Common myeloid progenitor, CD34-positive (primary cell): Measurements from ENCODE around the gene SLC23A2.
A peak's percentile ranks its signal among the peaks of the same experiment; 100 is the strongest.

Experiments used
- CTCF ChIA-PET: fragments of 350-600 bp; sonication (Branson Sonifier 250); formaldehyde crosslinking; loops from one replicate; lab custom pipeline; 2021; ENCODE audit warnings: antibody characterized with exemption; lab: Charles Lee
- POLR2A ChIA-PET: fragments of 350-600 bp; sonication (Branson Sonifier 250); formaldehyde crosslinking; loops from one replicate; lab custom pipeline; 2021; ENCODE audit warnings: antibody characterized with exemption; lab: Charles Lee
- DNase-seq, 3 donors: peaks; one replicate each; pipeline versions ENCODE4 v3.0.0 to v3.0.0-alpha.2; 2013
- H3K27ac ChIP-seq, 2 experiments: 1 replicate in 1 of 2; 2 replicates in 1 of 2; pipeline ENCODE4 v1.7.0; 2013; ENCODE audit warnings: inconsistent platforms in 2 of 2, low read length in 2 of 2, mild to moderate bottlenecking in 2 of 2, low read depth in 1 of 2, moderate library complexity in 1 of 2; ENCODE audit not compliant: severe bottlenecking in 2 of 2, insufficient read depth in 1 of 2, poor library complexity in 1 of 2
- H3K27me3 ChIP-seq, 5 experiments: replicated peaks in 2 of 5; 1 replicate in 3 of 5; 2 replicates in 2 of 5; pipeline versions ENCODE4 v1.6.1 to v1.7.0; 2013; ENCODE audit warnings: low read length in 4 of 5, mild to moderate bottlenecking in 2 of 5, moderate library complexity in 2 of 5, inconsistent platforms in 1 of 5; ENCODE audit not compliant: insufficient read depth in 5 of 5, control insufficient read depth in 4 of 5
- H3K36me3 ChIP-seq, 4 experiments: 1 replicate in 2 of 4; 2 replicates in 2 of 4; pipeline versions ENCODE4 v1.6.1 to v1.7.0; 2013; ENCODE audit warnings: low read length in 3 of 4, control low read depth in 1 of 4, mild to moderate bottlenecking in 1 of 4; ENCODE audit not compliant: control insufficient read depth in 4 of 4, insufficient read depth in 4 of 4
- H3K4me1 ChIP-seq, 4 experiments: 1 replicate in 3 of 4; 2 replicates in 1 of 4; pipeline versions ENCODE4 v1.6.1 to v1.7.1; 2013; ENCODE audit warnings: low read length in 3 of 4, mild to moderate bottlenecking in 3 of 4, control low read depth in 1 of 4, inconsistent platforms in 1 of 4, moderate library complexity in 1 of 4; ENCODE audit not compliant: control insufficient read depth in 4 of 4, insufficient read depth in 4 of 4; ENCODE audit errors: control extremely low read depth in 1 of 4
- H3K4me3 ChIP-seq, 7 experiments: 1 replicate in 4 of 7; 2 replicates in 3 of 7; pipeline versions ENCODE4 v1.5.1 to v1.7.0; 2013; ENCODE audit warnings: mild to moderate bottlenecking in 7 of 7, low read length in 6 of 7, moderate library complexity in 6 of 7, inconsistent platforms in 2 of 7, low read depth in 2 of 7, control low read depth in 1 of 7; ENCODE audit not compliant: insufficient read depth in 4 of 7, control insufficient read depth in 1 of 7; ENCODE audit errors: extremely low read depth in 1 of 7
- H3K9me3 ChIP-seq, 5 experiments: 1 replicate in 4 of 5; 2 replicates in 1 of 5; pipeline versions ENCODE4 v1.6.1 to v1.7.1; 2013; ENCODE audit warnings: low read length in 4 of 5, mild to moderate bottlenecking in 2 of 5, inconsistent platforms in 1 of 5, low read depth in 1 of 5, moderate library complexity in 1 of 5; ENCODE audit not compliant: control insufficient read depth in 4 of 5, insufficient read depth in 2 of 5; ENCODE audit errors: control extremely low read depth in 1 of 5
- WGBS: methylation state at CpG from one replicate; pipeline ENCODE4 v1.1.5; 2013; ENCODE audit not compliant: insufficient coverage; 5-methylcytosine and 5-hydroxymethylcytosine counted together

The SLC23A2 gene

DNA sequence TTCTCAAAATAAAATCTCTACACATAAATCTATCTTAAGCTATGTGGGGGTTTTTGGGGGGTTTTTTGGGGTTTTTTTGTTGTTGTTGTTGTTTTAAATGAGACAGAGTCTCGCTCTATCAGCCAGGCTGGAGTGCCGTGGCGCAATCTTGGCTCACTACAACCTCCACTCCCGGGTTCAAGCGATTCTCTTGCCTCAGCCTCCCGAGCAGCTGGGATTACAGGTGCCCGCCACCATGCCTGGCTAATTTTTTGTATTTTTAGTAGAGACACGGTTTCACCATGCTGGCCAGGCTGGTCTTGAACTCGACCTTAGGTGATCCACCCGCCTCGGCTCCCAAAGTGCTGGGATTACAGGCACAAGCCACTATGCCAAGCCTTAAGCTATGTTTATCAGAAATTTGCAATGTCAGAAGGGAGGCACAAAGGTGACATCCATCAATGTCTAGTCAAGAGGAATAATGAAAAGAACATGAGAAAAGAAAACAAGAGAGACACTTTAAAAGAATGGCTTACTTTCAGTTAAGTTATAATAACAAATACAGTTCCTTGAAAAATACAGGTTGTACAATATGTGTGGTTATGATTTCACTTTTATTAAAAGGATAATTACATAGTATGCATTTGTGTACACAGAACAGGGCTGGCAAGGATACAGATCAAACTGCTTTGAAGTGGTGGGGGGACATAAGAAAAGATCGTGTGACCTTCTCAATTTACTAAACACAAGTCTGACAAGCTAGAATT lies 28.6 kb downstream of the SLC23A2 start:
- Histone ChIP-seq H3K27ac (peak overlapping the region; percentile 68 to 86), H3K9me3 (no peaks in the 10 kb centered on the region), H3K36me3 (peaks cover 3 to 28% (median 14%) of the 10 kb centered on the region in 4 experiments), H3K4me1 (peaks cover 0 to 17% (median 15%) of the 10 kb centered on the region in 4 experiments), H3K27me3 (no peaks in the 10 kb centered on the region), H3K4me3 (peak overlapping the region in 4 of 7 experiments; percentile 46 to 67 (median 57))
- WGBS: 86% methylated on average over 5 of the region's 12 CpGs
- no peak for DNase-seq
- POLR2A ChIA-PET: no interaction called here
- CTCF ChIA-PET: interaction anchor here (0.9 to 1.6 kb wide), 3 partner anchors 19 to 121 kb away, joined by 3 to 4 read pairs (median 3); no protein-coding TSS in a partner anchor

DNA sequence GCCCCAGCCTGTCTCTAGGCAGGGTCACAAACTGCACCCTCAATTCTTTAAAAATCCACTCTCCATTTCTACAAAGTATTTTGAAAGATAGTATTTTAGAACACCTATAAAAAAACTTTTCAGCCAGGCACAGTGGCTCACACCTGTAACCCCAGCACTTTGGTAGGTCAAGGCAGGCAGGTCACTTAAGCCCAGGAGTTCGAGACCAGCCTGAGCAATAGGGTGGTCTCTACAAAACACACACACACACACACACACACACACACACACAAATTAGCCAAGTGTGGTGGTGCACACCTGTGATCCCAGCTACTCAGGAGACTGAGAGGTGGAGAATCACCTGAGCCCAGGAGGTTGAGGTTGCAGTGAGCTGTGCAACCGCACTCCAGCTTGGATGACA lies 30.2 kb downstream of the SLC23A2 start:
- POLR2A ChIA-PET: no interaction called here
- CTCF ChIA-PET: interaction anchor here (0.6 to 2.1 kb wide), 2 partner anchors 15 to 899 kb away, joined by 3 to 8 read pairs; no protein-coding TSS in a partner anchor

DNA sequence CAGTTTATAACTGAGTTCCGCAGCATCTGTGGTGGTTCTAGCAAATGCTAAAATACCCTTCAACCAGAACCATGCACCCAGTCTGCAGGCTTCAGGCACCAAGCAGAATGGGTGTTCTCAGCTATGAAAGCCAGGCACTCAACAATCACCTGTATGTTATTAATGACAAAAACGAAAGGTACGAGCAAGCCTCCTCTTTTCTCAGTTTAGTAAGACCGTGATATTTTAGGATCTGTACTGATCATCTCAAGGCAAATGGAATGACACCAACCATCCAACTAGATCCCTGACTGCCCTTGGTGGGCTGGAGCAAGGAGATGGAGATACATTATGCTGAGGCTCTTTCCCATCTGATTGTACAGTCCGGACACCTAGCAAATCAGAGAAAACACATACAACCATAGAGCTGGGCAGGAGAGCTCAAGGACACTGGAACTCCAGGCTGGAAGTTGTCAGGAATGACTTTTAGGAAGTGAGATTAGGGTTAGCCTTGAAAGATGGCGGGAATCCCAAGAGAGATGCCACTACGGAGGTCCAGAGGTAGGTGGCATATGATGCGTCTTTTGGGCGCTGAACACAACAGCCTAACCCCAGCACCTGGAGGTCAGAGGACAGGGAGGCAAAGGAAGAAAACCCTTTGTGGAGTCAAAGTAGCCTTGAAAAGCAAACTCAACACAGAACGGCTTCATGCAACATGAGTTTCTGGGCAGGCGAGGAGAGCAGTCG lies 33.4 kb downstream of the SLC23A2 start:
- H3K4me1 ChIP-seq: peaks cover 0 to 5% (median 2%) of the 10 kb centered on the region in 4 experiments
- H3K27ac ChIP-seq: no peak overlapping the region
- no peaks in the 10 kb centered on the region for H3K9me3 ChIP-seq
- no peak for DNase-seq
- peaks cover 3 to 33% (median 15%) of the 10 kb centered on the region in 4 experiments for H3K36me3 ChIP-seq
- CTCF ChIA-PET: interaction anchor here (1.3 kb wide), 1 partner anchor 133 kb away, joined by 4 read pairs; no protein-coding TSS in a partner anchor
- H3K27me3 ChIP-seq: no peaks in the 10 kb centered on the region
- WGBS: 98% methylated on average over 6 of the region's 12 CpGs
- no peak overlapping the region for H3K4me3 ChIP-seq
- POLR2A ChIA-PET: interaction anchor here (0.9 kb wide), 1 partner anchor 12 kb away, joined by 3 read pairs; no protein-coding TSS in a partner anchor

More for the DNA sequence above, 30.2 kb downstream of the SLC23A2 start:
- no CpG with 5 or more reads among the region's 2 CpGs for WGBS
- Histone ChIP-seq H3K36me3 (peaks cover 3 to 32% (median 15%) of the 10 kb centered on the region in 4 experiments), H3K4me3 (no peak overlapping the region), H3K27me3 (no peaks in the 10 kb centered on the region), H3K9me3 (no peaks in the 10 kb centered on the region), H3K27ac (no peak overlapping the region), H3K4me1 (peaks cover 0 to 17% (median 15%) of the 10 kb centered on the region in 4 experiments)
- DNase-seq: no peak

DNA sequence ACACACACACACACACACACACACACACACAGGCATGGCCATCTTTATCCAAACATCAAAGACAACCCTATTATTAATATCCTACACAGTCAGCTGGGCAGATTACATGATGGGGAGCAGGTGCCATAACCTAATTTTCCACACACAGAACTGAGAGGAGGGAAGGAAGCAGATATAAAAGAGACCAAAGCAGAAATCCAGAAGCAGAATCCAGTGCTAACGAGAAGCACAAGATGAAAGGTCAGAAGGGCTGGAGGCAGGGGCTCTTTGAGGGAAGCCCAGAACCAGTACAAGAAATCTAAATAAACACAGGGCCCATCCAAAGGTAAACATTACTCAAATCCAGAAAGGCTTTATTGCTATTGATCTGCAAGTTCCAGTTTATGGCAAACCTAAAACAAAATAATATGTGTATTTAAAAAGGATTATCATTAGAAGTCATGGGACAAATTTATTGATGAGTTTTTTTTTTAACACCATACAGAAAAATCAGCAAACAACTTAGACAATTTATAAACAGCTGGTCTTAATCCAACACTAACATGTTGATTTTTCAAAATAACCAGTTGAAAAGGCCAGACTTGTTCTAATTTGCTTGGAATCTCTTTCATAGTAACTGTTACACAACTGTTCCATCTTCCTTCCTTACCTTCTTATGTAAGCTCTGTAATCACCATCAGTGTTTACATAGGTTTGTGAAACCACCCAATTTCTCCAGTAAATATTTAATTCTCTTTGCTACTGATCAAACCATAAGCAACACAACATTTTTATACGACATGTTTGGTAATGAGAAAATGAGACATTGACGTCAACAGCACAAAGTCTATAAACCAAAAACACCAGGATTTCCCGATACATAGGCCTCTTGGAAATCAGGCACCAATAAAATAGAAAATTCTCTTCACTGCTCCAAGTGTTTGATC lies 34.2 kb downstream of the SLC23A2 start:
- no peak overlapping the region for H3K27ac ChIP-seq
- CTCF ChIA-PET: interaction anchor here (0.6 to 2.0 kb wide), 3 partner anchors 29 to 626 kb away, joined by 3 to 5 read pairs (median 3); no protein-coding TSS in a partner anchor
- DNase-seq: no peak

DNA sequence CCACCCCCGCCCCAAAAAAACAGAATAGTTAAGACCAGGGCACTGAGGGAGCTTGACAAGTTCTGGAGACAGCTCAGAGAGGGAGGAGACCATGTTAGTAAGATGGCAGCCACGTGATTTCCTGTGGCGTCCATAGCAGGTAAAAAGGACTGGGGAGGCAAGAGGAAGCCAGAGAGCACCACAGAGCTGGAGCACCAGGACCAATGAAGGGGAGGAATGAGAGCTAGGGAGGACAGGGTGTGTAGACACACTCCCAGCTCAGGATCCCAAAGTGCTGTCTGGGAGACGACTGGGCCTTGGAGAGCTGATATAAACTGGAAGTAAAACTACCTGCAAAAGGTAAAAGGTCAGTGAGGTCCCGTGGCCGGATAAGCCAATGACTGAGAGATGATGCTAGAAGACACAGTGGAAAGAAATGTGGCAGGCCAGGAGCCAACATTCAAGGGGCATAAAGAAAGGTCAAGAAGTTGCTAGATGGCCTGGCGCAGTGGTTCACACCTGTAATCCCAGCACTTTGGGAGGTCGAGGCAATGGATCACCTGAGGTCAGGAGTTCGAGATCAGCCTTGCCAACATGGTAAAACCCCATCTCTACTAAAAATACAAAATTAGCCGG lies 39.0 kb downstream of the SLC23A2 start:
- no peaks in the 10 kb centered on the region for H3K9me3 ChIP-seq
- H3K36me3 ChIP-seq: peaks cover 0 to 3% (median 0%) of the 10 kb centered on the region in 4 experiments
- H3K4me3 ChIP-seq: no peak overlapping the region
- no peaks in the 10 kb centered on the region for H3K27me3 ChIP-seq
- POLR2A ChIA-PET: interaction anchor here (0.7 kb wide), 1 partner anchor 1395 kb away, joined by 7 read pairs; no protein-coding TSS in a partner anchor
- CTCF ChIA-PET: interaction anchor here (1.0 to 1.4 kb wide), 4 partner anchors 12 to 222 kb away, joined by 3 to 6 read pairs (median 6); no protein-coding TSS in a partner anchor
- WGBS: 86% methylated on average over 7 of the region's 10 CpGs
- H3K27ac ChIP-seq: no peak overlapping the region
- H3K4me1 ChIP-seq: peaks cover 3 to 12% (median 7%) of the 10 kb centered on the region in 4 experiments
- DNase-seq: peak in 2 of 3 donors; percentile 31 to 38

More for the DNA sequence above, 34.2 kb downstream of the SLC23A2 start:
- H3K27me3 ChIP-seq: no peaks in the 10 kb centered on the region
- POLR2A ChIA-PET: interaction anchor here (0.9 kb wide), 1 partner anchor 11 kb away, joined by 3 read pairs; no protein-coding TSS in a partner anchor
- no peaks in the 10 kb centered on the region for H3K9me3 ChIP-seq
- H3K4me1 ChIP-seq: peaks cover 0 to 6% (median 2%) of the 10 kb centered on the region in 4 experiments
- 94% methylated on average over 3 of the region's 4 CpGs for WGBS
- H3K4me3 ChIP-seq: no peak overlapping the region
- peaks cover 3 to 33% (median 15%) of the 10 kb centered on the region in 4 experiments for H3K36me3 ChIP-seq

DNA sequence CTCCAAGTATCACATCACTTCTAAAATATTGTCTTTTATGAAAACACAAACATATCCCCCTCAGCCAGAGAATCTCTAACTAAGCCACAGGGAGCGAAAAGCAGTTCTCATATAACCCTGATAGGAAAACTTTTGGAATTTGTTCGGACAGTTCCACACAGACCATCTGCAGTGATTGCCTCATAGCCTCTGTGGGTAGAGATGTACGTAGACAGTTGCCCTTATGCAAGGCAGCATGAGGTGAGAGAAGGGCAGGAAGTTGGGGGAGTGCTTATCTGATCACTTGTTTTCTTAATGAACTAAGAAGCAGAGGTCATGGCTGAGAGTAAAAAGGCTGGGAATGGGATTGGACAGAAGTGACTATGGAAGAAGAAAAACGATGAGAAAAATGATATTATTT lies 39.6 kb downstream of the SLC23A2 start:
- DNase-seq: peak; percentile 22 to 51 (median 42)
- H3K9me3 ChIP-seq: no peaks in the 10 kb centered on the region
- 94% methylated on average over 2 of the region's 4 CpGs for WGBS
- peak overlapping the region in 1 of 2 experiments; percentile 43 for H3K27ac ChIP-seq
- POLR2A ChIA-PET: interaction anchor here (0.6 to 0.7 kb wide), 2 partner anchors 47 to 1396 kb away, joined by 3 to 7 read pairs; no protein-coding TSS in a partner anchor
- CTCF ChIA-PET: interaction anchor here (1.1 to 1.4 kb wide), 3 partner anchors 11 to 221 kb away, joined by 5 to 6 read pairs (median 6); no protein-coding TSS in a partner anchor
- H3K27me3 ChIP-seq: no peaks in the 10 kb centered on the region
- H3K4me3 ChIP-seq: no peak overlapping the region
- H3K4me1 ChIP-seq: peaks cover 3 to 12% (median 7%) of the 10 kb centered on the region in 4 experiments
- peaks cover 0 to 3% (median 0%) of the 10 kb centered on the region in 4 experiments for H3K36me3 ChIP-seq
